Peyer's patch (tissue), 4 donors: ENCODE data around the gene GOSR2.

Experiments used
- CTCF ChIP-seq, 6 experiments: fragments of 450-650 bp in 4 of 6; fragments of 200-600 bp in 2 of 6; sonication (generic) in 1 of 6; IDR thresholded peaks; one replicate each; pipeline ENCODE4 v1.5.1; 2017 to 2019; ENCODE audit warnings: antibody characterized with exemption in 6 of 6, mild to moderate bottlenecking in 3 of 6, moderate library complexity in 1 of 6
- POLR2A ChIP-seq, 2 donors: fragments of 450-650 bp; IDR thresholded peaks; one replicate each; pipeline ENCODE4 v1.5.1; 2017; ENCODE audit warnings: antibody characterized with exemption in 2 of 2, mild to moderate bottlenecking in 2 of 2, moderate library complexity in 2 of 2

DNA sequence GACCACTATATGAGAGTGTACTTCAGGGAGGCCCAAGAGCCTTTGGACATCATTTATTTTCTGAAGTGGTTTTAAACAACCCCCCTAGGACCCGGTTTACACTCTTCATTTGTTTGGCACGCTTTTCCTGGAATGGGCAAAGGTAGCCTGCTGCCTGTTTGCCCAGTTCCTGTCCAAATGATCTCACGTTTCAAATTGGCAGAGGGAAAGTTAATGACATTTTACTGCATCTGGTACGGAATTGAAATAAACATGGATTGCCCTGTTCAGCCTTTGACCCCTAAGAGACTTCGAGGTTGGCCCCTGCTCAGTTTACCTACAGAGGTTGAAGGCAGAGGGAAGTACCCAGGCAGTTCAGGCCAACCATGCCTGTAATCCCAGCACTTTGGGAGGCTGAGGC, 61.9 kb downstream of the GOSR2 start:
- TF ChIP-seq POLR2A (IDR thresholded peaks at IDR 0.05) (no peak), CTCF (IDR thresholded peaks at IDR 0.05) (no peak)
